ENCODE results near the gene ASPSCR1.

GRCh38 chr17:81996757-81997441 lies 19.5 kb downstream of the ASPSCR1 start:
- TF ChIP-seq, protein P1, sequence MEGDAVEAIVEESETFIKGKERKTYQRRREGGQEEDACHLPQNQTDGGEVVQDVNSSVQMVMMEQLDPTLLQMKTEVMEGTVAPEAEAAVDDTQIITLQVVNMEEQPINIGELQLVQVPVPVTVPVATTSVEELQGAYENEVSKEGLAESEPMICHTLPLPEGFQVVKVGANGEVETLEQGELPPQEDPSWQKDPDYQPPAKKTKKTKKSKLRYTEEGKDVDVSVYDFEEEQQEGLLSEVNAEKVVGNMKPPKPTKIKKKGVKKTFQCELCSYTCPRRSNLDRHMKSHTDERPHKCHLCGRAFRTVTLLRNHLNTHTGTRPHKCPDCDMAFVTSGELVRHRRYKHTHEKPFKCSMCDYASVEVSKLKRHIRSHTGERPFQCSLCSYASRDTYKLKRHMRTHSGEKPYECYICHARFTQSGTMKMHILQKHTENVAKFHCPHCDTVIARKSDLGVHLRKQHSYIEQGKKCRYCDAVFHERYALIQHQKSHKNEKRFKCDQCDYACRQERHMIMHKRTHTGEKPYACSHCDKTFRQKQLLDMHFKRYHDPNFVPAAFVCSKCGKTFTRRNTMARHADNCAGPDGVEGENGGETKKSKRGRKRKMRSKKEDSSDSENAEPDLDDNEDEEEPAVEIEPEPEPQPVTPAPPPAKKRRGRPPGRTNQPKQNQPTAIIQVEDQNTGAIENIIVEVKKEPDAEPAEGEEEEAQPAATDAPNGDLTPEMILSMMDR (CRISPR knock-in tag; IDR thresholded peaks at IDR 0.05) = no peak
- TF ChIP-seq CEBPB (IDR thresholded peaks at IDR 0.05; ENCODE audit: borderline replicate concordance, low read depth, low read length) (no peak), POLR2A (IDR thresholded peaks at IDR 0.05; ENCODE audit: insufficient read depth in 1 of 2, low read depth in 2 of 2, low read length in 2 of 2) (no peak)
